Measurements from ENCODE around the gene MAP3K21. TPM values are rescaled to one million over a fixed set of nuclear protein-coding genes. Genes with fewer than 3 reads are reported as not detected.

MAP3K21 gene
- total and polyA plus RNA-seq, 2 of the 8 experiments (the other 6 are each of a cell fraction or from before 2014, with no cell fraction given), result 21.2 to 21.8 TPM

DNA sequence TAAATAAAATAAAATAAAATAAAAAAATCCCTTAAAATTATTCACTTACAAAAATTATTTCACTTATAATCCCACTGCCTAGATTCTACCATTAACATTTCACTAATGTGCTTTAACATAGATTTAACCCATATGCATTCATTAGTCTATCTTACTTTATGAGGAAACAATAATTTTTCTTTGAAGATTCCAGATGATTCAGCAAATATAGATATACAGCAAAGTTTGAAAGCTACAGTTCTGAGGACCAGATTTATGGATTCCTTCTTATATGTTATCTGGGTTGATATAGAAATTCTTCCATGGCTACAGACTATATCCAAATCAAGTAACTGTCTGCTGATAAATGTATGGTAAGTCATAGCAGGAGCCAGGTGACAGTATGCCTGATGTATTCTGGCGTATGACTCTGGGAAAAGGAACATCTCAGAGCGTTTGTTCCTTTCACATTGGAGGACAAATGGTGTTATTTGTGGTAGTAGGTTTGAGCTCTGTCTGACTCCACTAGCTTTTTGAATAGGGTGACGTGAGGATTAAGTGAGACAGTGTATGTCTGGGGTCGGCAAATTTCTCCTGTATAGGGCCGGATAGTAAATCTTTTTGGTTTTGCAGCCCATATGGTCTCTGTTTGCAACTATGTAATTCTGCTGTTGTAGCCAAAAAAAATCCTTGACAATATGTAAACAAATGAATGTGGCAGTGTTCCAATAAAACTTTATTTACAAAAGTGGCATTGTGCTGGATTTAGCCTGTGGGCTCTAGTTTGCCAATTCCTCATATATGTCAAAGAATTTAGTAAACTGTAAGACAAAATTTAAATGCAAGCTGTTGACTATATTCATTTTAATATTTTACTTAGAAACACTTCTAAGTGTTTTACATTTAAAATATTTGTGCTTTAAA lies 9.3 kb downstream of the MAP3K21 start:
- Histone ChIP-seq H3K4me3 (ENCODE audit: extremely low read depth in 1 of 4, insufficient read depth in 2 of 4, low read depth in 3 of 4, low read length in 4 of 4) (no peak overlapping the region), H4K91ac (replicated peaks; ENCODE audit: insufficient read length, low read length) (no peak overlapping the region), H3K27me3 (replicated peaks in 1 of 4; ENCODE audit: control insufficient read depth in 3 of 4, extremely low read depth in 1 of 4, insufficient read depth in 3 of 4, low read length in 3 of 4) (no peaks in the 10 kb centered on the region), H2AK5ac (ENCODE audit: low read depth, low read length) (no peak overlapping the region), H3K79me2 (ENCODE audit: control insufficient read depth in 1 of 2, insufficient read depth in 2 of 2, low read length in 2 of 2) (peaks cover 0 to 82% of the 10 kb centered on the region in 2 experiments; a peak in 2 of 4 replicates), H3K23ac (ENCODE audit: insufficient read length) (no peak overlapping the region), H2BK5ac (ENCODE audit: low read depth, low read length) (no peak overlapping the region), H3K4me2 (ENCODE audit: insufficient read depth in 1 of 2, low read depth in 2 of 2, low read length in 2 of 2) (no peak overlapping the region), H2BK20ac (ENCODE audit: low read length) (no peak overlapping the region), H3K9ac (replicated peaks in 1 of 4; ENCODE audit: extremely low read depth in 1 of 4, low read depth in 3 of 4, low read length in 3 of 4) (no peak overlapping the region), H2AFZ (ENCODE audit: low read length) (no peak overlapping the region), H3K4me1 (replicated peaks in 1 of 4; ENCODE audit: control insufficient read depth in 3 of 4, insufficient read depth in 4 of 4, low read length in 3 of 4) (peaks cover 0 to 10% (median 5%) of the 10 kb centered on the region in 4 experiments; a peak in 5 of 7 replicates), H3K23me2 (ENCODE audit: low read depth, low read length) (no peaks in the 10 kb centered on the region; the same call in 1 of the 2 replicates), H2BK120ac (replicated peaks; ENCODE audit: low read depth, low read length) (no peak overlapping the region), H3K4ac (replicated peaks; ENCODE audit: insufficient read length, low read depth, low read length) (no peak overlapping the region), H3K36me3 (ENCODE audit: control insufficient read depth in 2 of 4, insufficient read depth in 4 of 4, low read length in 3 of 4) (no peaks in the 10 kb centered on the region), H3K79me1 (ENCODE audit: low read depth, low read length) (peaks cover 7% of the 10 kb centered on the region), H3K18ac (ENCODE audit: extremely low read depth, low read length) (no peak overlapping the region), H4K8ac (ENCODE audit: extremely low read depth, insufficient read depth, low read length) (no peak overlapping the region), H4K20me1 (replicated peaks in 1 of 2; ENCODE audit: control insufficient read depth in 1 of 2, insufficient read depth in 2 of 2, low read length in 2 of 2) (no peaks in the 10 kb centered on the region), H4K5ac (ENCODE audit: insufficient read length, low read depth, low read length) (no peak overlapping the region), H3K9me3 (ENCODE audit: insufficient read depth in 2 of 2, low read depth in 1 of 2, low read length in 1 of 2) (no peaks in the 10 kb centered on the region), H2BK12ac (ENCODE audit: low read depth, low read length) (no peak overlapping the region), H3K56ac (replicated peaks; ENCODE audit: insufficient read length, low read depth, low read length) (no peak overlapping the region), H3K27ac (ENCODE audit: low read depth, low read length) (no peak overlapping the region), H3K14ac (ENCODE audit: insufficient read length) (no peak overlapping the region), H2BK15ac (ENCODE audit: low read length) (no peak overlapping the region)
- POLR2A ChIA-PET (ENCODE audit: partially characterized antibody), result no interaction called here
- 88% methylated on average over 5 of the region's 5 CpGs; no CpG with 5 or more reads in 1 of the 2 experiments for WGBS, 2 experiments (ENCODE audit: extremely low coverage in 1 of 2, insufficient coverage in 1 of 2, insufficient read length in 1 of 2, insufficient replicate concordance in 2 of 2, low coverage in 1 of 2, low lambda C conversion rate in 2 of 2, missing lambda C conversion rate in 1 of 2)
- TF ChIP-seq TAF7 (optimal IDR thresholded peaks at IDR 0.05; ENCODE audit: borderline replicate concordance, low read depth, low read length) (peak; percentile 21), CREB1 (IDR thresholded peaks at IDR 0.05) (no peak), POU5F1 (IDR thresholded peaks at IDR 0.05; ENCODE audit: low read depth, low read length) (no peak)
- DNase-seq (ENCODE audit: low read depth in 1 of 2, low spot score in 2 of 2) (no peak), FAIRE-seq (no peak)
- CTCF ChIA-PET (ENCODE audit: partially characterized antibody), result interaction anchor here (2.3 kb wide), 1 partner anchor 9 kb away, joined by 6 read pairs; no protein-coding TSS in a partner anchor

All from H1 (cell line).